A673 (cell line): ENCODE data around the gene R3HDM4. TPM values are rescaled to one million over a fixed set of nuclear protein-coding genes. Genes with fewer than 3 reads are reported as not detected.

Experiments used
- BruUV-seq: library from RNA; stranded (reverse); fragments of 400-500 nt; replicated peaks from 2 replicates; lab custom pipeline; 2021; lab: Mats Ljungman, UMichigan
- CTCF ChIA-PET: fragments of 300-600 bp; sonication (Branson Sonifier 250); formaldehyde crosslinking; loops from one replicate; lab custom pipeline; 2022; ENCODE audit warnings: antibody characterized with exemption; lab: Charles Lee
- POLR2A ChIA-PET: fragments of 300-600 bp; sonication (Branson Sonifier 250); formaldehyde crosslinking; loops from one replicate; lab custom pipeline; 2022; ENCODE audit warnings: antibody characterized with exemption; ENCODE audit not compliant: low non-redundant PET; lab: Charles Lee
- DNase-seq: peaks from one replicate; pipeline ENCODE4 v3.0.0-alpha.2; 2015; ENCODE audit warnings: low spot score
- H3K27ac ChIP-seq: fragments of 200-600 bp; sonication (generic); 2 replicates; pipeline ENCODE4 v1.5.1; 2016; ENCODE audit warnings: mixed run types, low read depth, mild to moderate bottlenecking, mixed read lengths, antibody characterized with exemption, low read length; ENCODE audit not compliant: poor library complexity, severe bottlenecking
- H3K27me3 ChIP-seq: fragments of 200-600 bp; sonication (generic); replicated peaks from 2 replicates; pipeline ENCODE4 v1.6.1; 2017; ENCODE audit warnings: mixed run types, low read depth, mild to moderate bottlenecking, mixed read lengths, antibody characterized with exemption, low read length; ENCODE audit not compliant: insufficient read depth, poor library complexity
- H3K36me3 ChIP-seq: fragments of 200-600 bp; sonication (generic); 2 replicates; pipeline ENCODE4 v1.6.1; 2016; ENCODE audit warnings: mixed run types, mild to moderate bottlenecking, mixed read lengths, antibody characterized with exemption, low read length; ENCODE audit not compliant: insufficient read depth, poor library complexity, severe bottlenecking
- H3K4me1 ChIP-seq: fragments of 200-600 bp; sonication (generic); 2 replicates; pipeline ENCODE4 v1.6.1; 2017; ENCODE audit warnings: mixed run types, mild to moderate bottlenecking, mixed read lengths, antibody characterized with exemption, low read length; ENCODE audit not compliant: insufficient read depth, poor library complexity, severe bottlenecking
- H3K4me3 ChIP-seq: fragments of 200-600 bp; sonication (generic); 2 replicates; pipeline ENCODE4 v1.5.1; 2016; ENCODE audit warnings: low read depth, mixed run types, mild to moderate bottlenecking, mixed read lengths, low read length; ENCODE audit not compliant: poor library complexity, severe bottlenecking
- H3K9me3 ChIP-seq: fragments of 200-600 bp; sonication (generic); 2 replicates; pipeline ENCODE4 v1.6.1; 2016; ENCODE audit warnings: mixed run types, low read depth, mild to moderate bottlenecking, mixed read lengths, antibody characterized with exemption, low read length; ENCODE audit not compliant: poor library complexity, severe bottlenecking
- CTCF ChIP-seq: fragments of 300-800, 200-600 bp; sonication (generic); conservative IDR thresholded peaks from 2 replicates; pipeline ENCODE4 v1.5.1; 2017; ENCODE audit warnings: low read depth, mild to moderate bottlenecking, antibody characterized with exemption, low read length, moderate library complexity, mixed read lengths
- EZH2 ChIP-seq: fragments of 200-600 bp; sonication (generic); IDR thresholded peaks from 2 replicates; pipeline ENCODE4 v1.6.1; 2017; ENCODE audit warnings: borderline replicate concordance, low read depth, mild to moderate bottlenecking, mixed read lengths, antibody characterized with exemption, low read length; ENCODE audit not compliant: poor library complexity, severe bottlenecking
- intact Hi-C: fragments of 100-400 bp; cut with micrococcal nuclease; formaldehyde crosslinking; loops from one replicate; pipeline ENCODE4 v1.10.0; 2022; ENCODE audit not compliant: unreplicated experiment
- total RNA-seq: library from RNA; stranded (reverse); gene quantifications from 2 replicates; pipeline ENCODE4 v1.2.3, GENCODE V29; 2021

R3HDM4 gene
- total RNA-seq, 1 experiment from 2014 or later, result 39.3 TPM

GRCh38 chr19:897442-898039, 15.5 kb downstream of the R3HDM4 start:
- no TSS peak for BruUV-seq
- ChIA-PET POLR2A (no interaction called here), CTCF (no interaction called here)
- no peak overlapping the region for H3K27ac ChIP-seq
- no peaks in the 10 kb centered on the region for H3K27me3 ChIP-seq
- H3K4me3 ChIP-seq, result no peak overlapping the region
- H3K9me3 ChIP-seq, result no peaks in the 10 kb centered on the region
- peaks cover 4% of the 10 kb centered on the region for H3K36me3 ChIP-seq
- no peaks in the 10 kb centered on the region for H3K4me1 ChIP-seq
- no peak for DNase-seq
- TF ChIP-seq EZH2, result no peak
- TF ChIP-seq CTCF, result no peak
- intact Hi-C loops, result no loop called here

- peaks cover 4% of the 10 kb centered on the region for H3K36me3 ChIP-seq
- no peaks in the 10 kb centered on the region for H3K27me3 ChIP-seq
- no peaks in the 10 kb centered on the region for H3K4me1 ChIP-seq
- ChIA-PET CTCF (no interaction called here), POLR2A (no interaction called here)
- intact Hi-C loops, result no loop called here
- DNase-seq, result no peak
- no peak overlapping the region for H3K27ac ChIP-seq
- H3K4me3 ChIP-seq, result no peak overlapping the region
- BruUV-seq, result no TSS peak
- TF ChIP-seq CTCF, result no peak
- TF ChIP-seq EZH2, result no peak
- H3K9me3 ChIP-seq, result no peaks in the 10 kb centered on the region
Measured at GRCh38 chr19:896999-897398, 16.0 kb downstream of the R3HDM4 start.

GRCh38 chr19:896434-896833, 16.6 kb downstream of the R3HDM4 start:
- TF ChIP-seq CTCF (no peak), EZH2 (no peak)
- Histone ChIP-seq H3K36me3 (peaks cover 4% of the 10 kb centered on the region), H3K27ac (no peak overlapping the region), H3K9me3 (no peaks in the 10 kb centered on the region), H3K4me1 (no peaks in the 10 kb centered on the region), H3K4me3 (no peak overlapping the region), H3K27me3 (no peaks in the 10 kb centered on the region)
- BruUV-seq, result no TSS peak
- ChIA-PET POLR2A (no interaction called here), CTCF (no interaction called here)
- no peak for DNase-seq
- intact Hi-C loops, result no loop called here
